Upper lobe of left lung (tissue), 4 donors: ENCODE measurements around the gene NAA25.

Experiments used
- POLR2A ChIP-seq, 4 donors: fragments of 450-650 bp; IDR thresholded peaks; one replicate each; pipeline ENCODE4 v1.5.1; 2016 to 2017; ENCODE audit warnings: antibody characterized with exemption in 4 of 4, mild to moderate bottlenecking in 2 of 4
- POLR2AphosphoS5 ChIP-seq, 2 donors: sonication (generic); formaldehyde crosslinking; IDR thresholded peaks; one replicate each; pipeline ENCODE4 v1.5.1; 2017; ENCODE audit warnings: antibody characterized with exemption in 2 of 2
- TF ChIP-seq, protein P1 (sequence below), 6 experiments: fragments of 450-650 bp in 4 of 6; fragments of 200-600 bp in 2 of 6; sonication (generic) in 2 of 6; IDR thresholded peaks; one replicate each; pipeline ENCODE4 v1.5.1; 2016 to 2019; ENCODE audit warnings: antibody characterized with exemption in 6 of 6

DNA sequence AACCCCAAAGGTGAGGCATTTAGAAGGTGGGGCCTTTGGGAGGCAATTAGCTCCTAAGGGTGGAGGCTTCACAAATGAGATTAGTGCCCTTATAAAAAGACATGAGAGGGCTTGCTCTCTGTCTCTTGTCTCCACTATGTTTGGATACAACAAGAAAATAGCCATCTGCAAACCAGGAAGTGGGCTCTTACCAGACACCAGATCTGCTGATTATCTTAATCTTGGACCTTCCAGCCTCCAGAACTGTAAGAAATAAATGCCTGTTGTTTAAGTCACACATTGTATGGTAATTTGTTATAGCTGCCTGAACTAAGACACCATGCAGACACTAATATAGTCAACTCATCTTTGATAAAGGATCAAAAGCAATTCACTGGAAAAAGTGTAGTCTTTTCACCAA is 130.0 kb downstream of the NAA25 start:
- TF ChIP-seq, protein P1, sequence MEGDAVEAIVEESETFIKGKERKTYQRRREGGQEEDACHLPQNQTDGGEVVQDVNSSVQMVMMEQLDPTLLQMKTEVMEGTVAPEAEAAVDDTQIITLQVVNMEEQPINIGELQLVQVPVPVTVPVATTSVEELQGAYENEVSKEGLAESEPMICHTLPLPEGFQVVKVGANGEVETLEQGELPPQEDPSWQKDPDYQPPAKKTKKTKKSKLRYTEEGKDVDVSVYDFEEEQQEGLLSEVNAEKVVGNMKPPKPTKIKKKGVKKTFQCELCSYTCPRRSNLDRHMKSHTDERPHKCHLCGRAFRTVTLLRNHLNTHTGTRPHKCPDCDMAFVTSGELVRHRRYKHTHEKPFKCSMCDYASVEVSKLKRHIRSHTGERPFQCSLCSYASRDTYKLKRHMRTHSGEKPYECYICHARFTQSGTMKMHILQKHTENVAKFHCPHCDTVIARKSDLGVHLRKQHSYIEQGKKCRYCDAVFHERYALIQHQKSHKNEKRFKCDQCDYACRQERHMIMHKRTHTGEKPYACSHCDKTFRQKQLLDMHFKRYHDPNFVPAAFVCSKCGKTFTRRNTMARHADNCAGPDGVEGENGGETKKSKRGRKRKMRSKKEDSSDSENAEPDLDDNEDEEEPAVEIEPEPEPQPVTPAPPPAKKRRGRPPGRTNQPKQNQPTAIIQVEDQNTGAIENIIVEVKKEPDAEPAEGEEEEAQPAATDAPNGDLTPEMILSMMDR (IDR thresholded peaks at IDR 0.05): no peak
- TF ChIP-seq POLR2AphosphoS5 (IDR thresholded peaks at IDR 0.05): no peak
- TF ChIP-seq POLR2A (IDR thresholded peaks at IDR 0.05): no peak
